ENCODE results near the gene FBXO42. TPM values are rescaled to one million over a fixed set of nuclear protein-coding genes. Genes with fewer than 3 reads are reported as not detected.

FBXO42 gene
- total RNA-seq, 1 donor from 2014 or later, result 21.0 TPM

DNA sequence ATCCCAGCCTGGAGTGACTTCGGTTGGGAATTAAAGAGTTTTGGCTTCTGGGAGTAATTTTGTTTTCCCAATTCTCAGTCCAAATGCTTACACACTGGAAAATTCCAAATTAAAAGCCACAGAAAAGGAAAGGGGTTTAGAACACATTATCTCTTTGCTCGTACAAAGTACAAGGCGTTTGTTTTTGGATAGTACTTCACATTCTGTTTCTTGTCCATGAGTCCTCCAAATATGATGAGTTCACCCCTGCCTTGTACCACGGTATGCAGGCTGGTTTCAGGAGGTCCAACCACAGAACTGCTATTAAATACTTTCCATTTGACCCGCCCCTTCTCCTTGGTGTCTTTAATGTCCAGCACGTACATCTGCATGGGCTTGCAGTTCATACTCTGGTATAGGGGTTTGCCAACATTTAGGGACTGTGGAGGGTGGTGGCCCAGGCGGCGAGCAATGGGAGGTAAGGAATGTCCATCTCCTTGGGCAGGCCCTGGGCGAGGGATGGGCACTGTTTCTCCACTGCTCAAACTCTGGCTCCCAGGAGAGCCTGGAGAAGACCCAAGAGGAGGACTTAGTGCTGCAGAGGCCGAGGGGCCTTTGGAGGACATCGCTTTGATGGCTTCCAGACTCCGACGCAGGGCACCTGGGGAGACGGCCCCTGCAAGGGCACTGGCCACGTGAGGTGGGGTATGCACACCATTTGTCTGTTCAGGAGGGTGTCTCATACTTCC lies 101.6 kb downstream of the FBXO42 start:
- H3K4me3 ChIP-seq, result no peak overlapping the region
- no peak for ATAC-seq
- DNase-seq, result peak; percentile 59
- no peaks in the 10 kb centered on the region for H3K27me3 ChIP-seq
- no peaks in the 10 kb centered on the region for H3K9me3 ChIP-seq
- TF ChIP-seq CTCF (IDR thresholded peaks at IDR 0.05), result no peak
- H3K4me1 ChIP-seq, result peaks cover 40% of the 10 kb centered on the region
- intact Hi-C loops (cut with DNase I), result no loop called here
- H3K36me3 ChIP-seq, result peaks cover 58% of the 10 kb centered on the region
- peak overlapping the region; percentile 56 for H3K27ac ChIP-seq

GRCh38 chr1:16249596-16250241 lies 102.6 kb downstream of the FBXO42 start:
- Histone ChIP-seq H3K27ac (peak overlapping the region; percentile 65), H3K36me3 (peaks cover 49% of the 10 kb centered on the region), H3K27me3 (no peaks in the 10 kb centered on the region), H3K4me3 (no peak overlapping the region), H3K4me1 (peaks cover 40% of the 10 kb centered on the region), H3K9me3 (no peaks in the 10 kb centered on the region)
- intact Hi-C loops (cut with DNase I), result no loop called here
- no peak for TF ChIP-seq CTCF (IDR thresholded peaks at IDR 0.05)
- ATAC-seq, result peak; percentile 59
- peak; percentile 55 for DNase-seq

GRCh38 chr1:16248603-16249516 lies 103.4 kb downstream of the FBXO42 start:
- Histone ChIP-seq H3K4me1 (peaks cover 40% of the 10 kb centered on the region), H3K9me3 (no peaks in the 10 kb centered on the region), H3K27ac (peak overlapping the region; percentile 65), H3K27me3 (no peaks in the 10 kb centered on the region), H3K4me3 (no peak overlapping the region), H3K36me3 (peaks cover 40% of the 10 kb centered on the region)
- peak; percentile 85 for DNase-seq
- intact Hi-C loops (cut with DNase I), result no loop called here
- peak; percentile 69 for ATAC-seq
- TF ChIP-seq CTCF (IDR thresholded peaks at IDR 0.05), result no peak

- ATAC-seq (no peak), DNase-seq (peak; percentile 43)
- Histone ChIP-seq H3K4me1 (peaks cover 40% of the 10 kb centered on the region), H3K9me3 (no peaks in the 10 kb centered on the region), H3K27me3 (no peaks in the 10 kb centered on the region), H3K4me3 (no peak overlapping the region), H3K27ac (peak overlapping the region; percentile 65), H3K36me3 (peaks cover 32% of the 10 kb centered on the region)
- no peak for TF ChIP-seq CTCF (IDR thresholded peaks at IDR 0.05)
- intact Hi-C loops (cut with DNase I), result no loop called here
Observed at GRCh38 chr1:16248007-16248436, 104.3 kb downstream of the FBXO42 start.

GRCh38 chr1:16247441-16247840 lies 104.8 kb downstream of the FBXO42 start:
- TF ChIP-seq CTCF (IDR thresholded peaks at IDR 0.05), result no peak
- peaks cover 40% of the 10 kb centered on the region for H3K4me1 ChIP-seq

More at GRCh38 chr1:16247441-16247840, 104.8 kb downstream of the FBXO42 start:
- Histone ChIP-seq H3K9me3 (no peaks in the 10 kb centered on the region), H3K36me3 (peaks cover 26% of the 10 kb centered on the region), H3K27me3 (no peaks in the 10 kb centered on the region), H3K27ac (peak overlapping the region; percentile 65), H3K4me3 (no peak overlapping the region)
- intact Hi-C loops (cut with DNase I), result no loop called here
- ATAC-seq (no peak), DNase-seq (no peak)

All from upper lobe of right lung (tissue), 1 donor.